GM23248 (cell line): ENCODE measurements around the gene ZNF683.

ENCODE experiments used
- EZH2 ChIP-seq: fragments of 200-600 bp; sonication (generic); IDR thresholded peaks from 2 replicates; pipeline ENCODE4 v1.6.1; 2018; ENCODE audit warnings: antibody characterized with exemption, mild to moderate bottlenecking; ENCODE audit not compliant: insufficient read depth, poor library complexity, severe bottlenecking
- EZH2phosphoT487 ChIP-seq: fragments of 200-600 bp; sonication (generic); IDR thresholded peaks from 2 replicates; pipeline ENCODE4 v1.6.1; 2018; ENCODE audit warnings: antibody characterized with exemption, moderate library complexity, mild to moderate bottlenecking, low read depth; ENCODE audit not compliant: insufficient read depth

GRCh38 chr1:26357121-26357602 is 15.4 kb downstream of the ZNF683 start:
- TF ChIP-seq EZH2 (no peak), EZH2phosphoT487 (no peak)
